K562 (cell line): ENCODE measurements around the gene COQ10B. TPM values are rescaled to one million over a fixed set of nuclear protein-coding genes. Genes with fewer than 3 reads are reported as not detected.

Source experiments
- ATAC-seq: fragments of 200-7000 bp; cut with Tn5 transposase; 3 replicates; pipeline ENCODE4 v1.9.1; 2020; ENCODE audit warnings: moderate library complexity
- BruUV-seq: library from RNA; stranded (reverse); fragments of 400-500 nt; replicated peaks from 2 replicates; lab custom pipeline; 2021; lab: Mats Ljungman, UMichigan
- CTCF ChIA-PET: fragments of 300-600 bp; formaldehyde crosslinking; extraction: SDS; loops from one replicate; lab custom pipeline; 2021; ENCODE audit warnings: low intra/inter-chr PET ratio; lab: Yijun Ruan, JAX
- POLR2A ChIA-PET: fragments of 300-600, 350-650 bp; sonication (Branson Sonifier 250); formaldehyde crosslinking; extraction: SDS; loops from one replicate; lab custom pipeline; 2021; ENCODE audit warnings: antibody characterized with exemption, inconsistent platforms; lab: Yijun Ruan, JAX
- DNase-seq, 4 experiments: peaks; one replicate each; pipeline versions ENCODE4 v3.0.0 to v3.0.0-alpha.2; 2011 to 2018; ENCODE audit warnings: low spot score in 3 of 4, mixed read lengths in 3 of 4; ENCODE audit errors: extremely low read depth in 1 of 4
- FAIRE-seq: peaks from 2 replicates; lab custom pipeline; 2011; peaks lifted over from hg19 to GRCh38; lab: Jason Lieb, UNC
- H2AFZ ChIP-seq: 2 replicates; pipeline ENCODE4 v1.6.0; 2011; ENCODE audit warnings: low read depth, low read length, control low read depth, inconsistent platforms
- H3K27ac ChIP-seq: fragments of 200-600 bp; 3 replicates; pipeline ENCODE4 v1.8.0; 2011; ENCODE audit warnings: low read depth, mild to moderate bottlenecking, control low read depth, inconsistent platforms, low read length, moderate library complexity, mixed read lengths; ENCODE audit errors: extremely low read depth
- H3K27me3 ChIP-seq, 2 experiments: fragments of 300-600 bp in 1 of 2; 2 replicates in 1 of 2; 3 replicates in 1 of 2; pipeline versions ENCODE4 v1.6.0 to v1.8.0; 2011; ENCODE audit warnings: inconsistent platforms in 2 of 2, low read length in 2 of 2, mild to moderate bottlenecking in 1 of 2, mixed read lengths in 1 of 2, moderate library complexity in 1 of 2; ENCODE audit not compliant: control insufficient read depth in 2 of 2, insufficient read depth in 2 of 2
- H3K36me3 ChIP-seq: fragments of 300-600 bp; 3 replicates; pipeline ENCODE4 v1.8.0; 2011; ENCODE audit warnings: mild to moderate bottlenecking, low read length, inconsistent platforms; ENCODE audit not compliant: control insufficient read depth, insufficient read depth
- H3K4me1 ChIP-seq, 2 experiments: fragments of 200-600 bp in 1 of 2; replicated peaks in 1 of 2; 2 replicates in 1 of 2; 3 replicates in 1 of 2; pipeline versions ENCODE4 v1.5.1 to v1.8.0; 2011; ENCODE audit warnings: inconsistent platforms in 2 of 2, low read length in 2 of 2, mild to moderate bottlenecking in 1 of 2, mixed read lengths in 1 of 2, moderate library complexity in 1 of 2; ENCODE audit not compliant: control insufficient read depth in 2 of 2, insufficient read depth in 2 of 2
- H3K4me2 ChIP-seq: 2 replicates; pipeline ENCODE4 v1.6.1; 2011; ENCODE audit warnings: low read length, control low read depth, inconsistent platforms, mixed read lengths; ENCODE audit not compliant: insufficient read depth
- H3K4me3 ChIP-seq: fragments of 200-600 bp; sonication (generic), shearing (Covaris generic); 2 replicates; pipeline ENCODE4 v1.5.1; 2016; ENCODE audit warnings: control low read depth, inconsistent platforms
- H3K79me2 ChIP-seq: fragments of 200-600 bp; 3 replicates; pipeline ENCODE4 v1.8.0; 2011; ENCODE audit warnings: low read length, inconsistent platforms; ENCODE audit not compliant: control insufficient read depth, insufficient read depth
- H3K9ac ChIP-seq, 2 experiments: 2 replicates each; pipeline versions ENCODE4 v1.6.0 to v1.6.1; 2011; ENCODE audit warnings: low read depth in 2 of 2, low read length in 2 of 2, control low read depth in 1 of 2, inconsistent platforms in 1 of 2, mild to moderate bottlenecking in 1 of 2, mixed read lengths in 1 of 2; ENCODE audit not compliant: insufficient read depth in 1 of 2
- H3K9me1 ChIP-seq: one replicate; pipeline ENCODE4 v1.6.0; 2011; ENCODE audit warnings: inconsistent platforms, mild to moderate bottlenecking, low read length, moderate library complexity; ENCODE audit not compliant: control insufficient read depth, insufficient read depth
- H3K9me3 ChIP-seq: replicated peaks from 2 replicates; pipeline ENCODE4 v1.5.1; 2011; ENCODE audit warnings: low read depth, low read length, inconsistent platforms; ENCODE audit not compliant: control insufficient read depth, insufficient read depth
- H4K20me1 ChIP-seq: replicated peaks from 2 replicates; pipeline ENCODE4 v1.6.1; 2011; ENCODE audit warnings: low read length, inconsistent platforms, mixed read lengths; ENCODE audit not compliant: control insufficient read depth, insufficient read depth
- ARID2 ChIP-seq: fragments of 450-650 bp; IDR thresholded peaks from 2 replicates; pipeline ENCODE4 v1.6.1; 2017; ENCODE audit warnings: antibody characterized with exemption, mild to moderate bottlenecking
- ILK ChIP-seq: fragments of 450-650 bp; IDR thresholded peaks from 2 replicates; pipeline ENCODE4 v1.6.1; 2016; ENCODE audit warnings: missing genetic modification characterization, low read depth, mild to moderate bottlenecking, missing compliant biosample characterization, moderate library complexity, borderline replicate concordance
- PCBP1 ChIP-seq: fragments of 200-400 bp; formaldehyde crosslinking; IDR thresholded peaks from 2 replicates; pipeline ENCODE4 v1.6.1; 2018; ENCODE audit warnings: mild to moderate bottlenecking, low read depth, low read length; ENCODE audit not compliant: poor library complexity, severe bottlenecking
- POLR2A ChIP-seq: fragments of 450-650 bp; conservative IDR thresholded peaks from 2 replicates; pipeline ENCODE4 v1.6.1; 2016
- SUPT5H ChIP-seq: fragments of 450-650 bp; IDR thresholded peaks from 2 replicates; pipeline ENCODE4 v1.6.1; 2016
- TEAD4 ChIP-seq, 2 experiments: sonication (generic) in 1 of 2; formaldehyde crosslinking in 1 of 2; IDR thresholded peaks; 2 replicates each; pipeline versions ENCODE4 v1.6.1 to v1.8.0; 2012 to 2022; ENCODE audit warnings: borderline replicate concordance in 1 of 2, inconsistent platforms in 1 of 2, low read length in 1 of 2, mild to moderate bottlenecking in 1 of 2, missing genetic modification reagents in 1 of 2
- ZNF449 ChIP-seq: fragments of 250-450 bp; sonication (Bioruptor Pico); IDR thresholded peaks from 2 replicates; pipeline ENCODE4 v1.8.0; 2022; ENCODE audit warnings: moderate library complexity, mild to moderate bottlenecking, inconsistent platforms
- ZNF639 ChIP-seq, 2 experiments: fragments of 200-800 bp in 1 of 2; sonication (Bioruptor generic) in 1 of 2; sonication (generic) in 1 of 2; formaldehyde crosslinking in 1 of 2; IDR thresholded peaks in 1 of 2; conservative IDR thresholded peaks in 1 of 2; 2 replicates each; pipeline versions ENCODE4 v1.5.0 to v1.6.1; 2016 to 2020; ENCODE audit warnings: missing compliant biosample characterization in 1 of 2, missing genetic modification characterization in 1 of 2, missing genetic modification reagents in 1 of 2
- WGBS: fragments of 100-300 bp; shearing (Covaris generic); methylation state at CpG from one replicate; pipeline ENCODE4 v1.1.6; 2016; ENCODE audit warnings: low coverage, mixed read lengths; ENCODE audit not compliant: insufficient coverage; ENCODE audit errors: missing lambda C conversion rate; 5-methylcytosine and 5-hydroxymethylcytosine counted together
- in situ Hi-C: fragments of 300-500 bp; cut with MboI; formaldehyde crosslinking; loops from 4 replicates; pipeline ENCODE4 v1.15.0; 2018; ENCODE audit warnings: inconsistent platforms, mixed read lengths
- intact Hi-C: fragments of 100-400 bp; cut with micrococcal nuclease; formaldehyde crosslinking; loops from 2 replicates; pipeline ENCODE4 v1.14.2; 2022
- polyA plus RNA-seq, 8 experiments: library from polyadenylated mRNA; depleted of rRNA in 4 of 8; stranded (reverse) in 5 of 8; unstranded in 3 of 8; fragments of >200 nt; fragmentation: Nextera tagmentation in 2 of 8; fragmentation: Illumina TruSeq in 1 of 8; extraction: Ambion mirVana in 2 of 8; extraction: Trizol in 1 of 8; gene quantifications; 2 replicates each; pipeline versions ENCODE4 v1.2.1 to v1.2.3, GENCODE V29; 2011 to 2014; ENCODE audit warnings: inconsistent platforms in 1 of 8, missing spikeins in 1 of 8
- total RNA-seq, 7 experiments: library from RNA; depleted of rRNA in 6 of 7; stranded (reverse); fragments of >200 nt in 6 of 7; fragmentation: Illumina TruSeq in 2 of 7; extraction: Trizol in 2 of 7; gene quantifications; 2 replicates each; pipeline versions ENCODE4 v1.2.1 to v1.2.3, GENCODE V29; 2011 to 2021; ENCODE audit warnings: low replicate concordance in 1 of 7

COQ10B gene
- total and polyA plus RNA-seq, 9 of the 15 experiments (the other 6 are each of a cell fraction or from before 2014, with no cell fraction given): 3.1 to 13.1 (median 7.7) TPM

- TF ChIP-seq TEAD4 (IDR thresholded peaks at IDR 0.05; ENCODE audit: low read length): no peak
- no peak for TF ChIP-seq TEAD4 (CRISPR knock-in tag; IDR thresholded peaks at IDR 0.05; ENCODE audit: borderline replicate concordance)
- TF ChIP-seq ZNF449 (CRISPR knock-in tag): no peak
- no peak for TF ChIP-seq ARID2
- TF ChIP-seq PCBP1: no peak
- TF ChIP-seq ILK (tag): no peak
Observed at GRCh38 chr2:197486175-197486574, 32.8 kb downstream of the COQ10B start (continued).

GRCh38 chr2:197487385-197487784 lies 34.0 kb downstream of the COQ10B start:
- H2AFZ ChIP-seq: no peak overlapping the region
- ATAC-seq (no peak), DNase-seq (no peak), FAIRE-seq (no peak)
- H3K9ac ChIP-seq: no peak overlapping the region
- H3K4me3 ChIP-seq: no peak overlapping the region
- H3K36me3 ChIP-seq: peaks cover 63% of the 10 kb centered on the region
- H3K27me3 ChIP-seq: no peaks in the 10 kb centered on the region
- peaks cover 2% of the 10 kb centered on the region; the same call in 1 of the 2 replicates for H3K9me3 ChIP-seq
- no peaks in the 10 kb centered on the region for H3K9me1 ChIP-seq
- BruUV-seq: no TSS peak
- 0 out of 2 replicates have a peak, but pooled peaks have one; percentile 13 for TF ChIP-seq POLR2A
- TF ChIP-seq ZNF639 (CRISPR knock-in tag; conservative IDR thresholded peaks at IDR 0.05 in 1 of 2, IDR thresholded peaks at IDR 0.05 in 1 of 2): no peak
- TF ChIP-seq SUPT5H: 0 out of 2 replicates have a peak, but pooled peaks have one; percentile 27
- H3K4me2 ChIP-seq: no peak overlapping the region
- no peaks in the 10 kb centered on the region for H4K20me1 ChIP-seq
- no peaks in the 10 kb centered on the region for H3K4me1 ChIP-seq
- H3K79me2 ChIP-seq: peaks cover 13% of the 10 kb centered on the region; the same call in 1 of the 3 replicates
- intact Hi-C loops (no loop called here), in situ Hi-C loops (no loop called here)
- H3K27ac ChIP-seq: no peak overlapping the region
- WGBS: 94% methylated on average over 3 of the region's 4 CpGs
- ChIA-PET POLR2A (interaction anchor here (0.6 to 1.4 kb wide), 3 partner anchors 9 to 1904 kb away, joined by 3 to 4 read pairs (median 3); partner anchors contain the start of genes HSPD1 and HSPE1), CTCF (no interaction called here)
